OCI-LY7 (cell line): Measurements from ENCODE around the gene DHRS1.

Experiments
- EZH2phosphoT487 ChIP-seq: fragments of 200-600 bp; sonication (generic); IDR thresholded peaks from 2 replicates; pipeline ENCODE4 v1.6.1; 2018; ENCODE audit warnings: low read depth, borderline replicate concordance, mild to moderate bottlenecking, mixed run types, antibody characterized with exemption, low read length, moderate library complexity, mixed read lengths
- TF ChIP-seq, protein P1 (sequence below): fragments of 200-600 bp; sonication (generic); conservative IDR thresholded peaks from 2 replicates; pipeline ENCODE4 v1.5.1; 2014; ENCODE audit warnings: mild to moderate bottlenecking, antibody characterized with exemption, low read length, moderate library complexity, mixed read lengths

DNA sequence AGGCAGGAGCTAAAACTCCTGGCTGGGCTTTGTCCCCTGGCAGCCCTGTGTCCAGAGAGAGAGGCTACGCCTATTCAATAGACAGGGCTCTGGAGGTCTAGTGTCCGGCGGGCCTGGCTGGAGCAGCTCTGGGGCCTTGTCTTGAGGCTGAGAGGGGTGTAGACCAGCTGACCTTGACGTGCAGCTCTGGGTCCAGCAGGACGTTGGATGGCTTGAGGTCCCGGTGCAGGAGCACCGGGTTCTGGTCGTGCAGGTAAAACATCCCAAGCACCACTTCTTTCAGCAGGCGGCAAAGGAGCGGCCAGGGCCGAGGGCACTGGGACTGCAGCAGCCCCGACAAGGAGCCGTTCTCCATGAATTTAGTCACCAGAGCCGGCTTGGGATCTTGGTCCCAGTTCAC is 39.3 kb upstream of the DHRS1 start:
- TF ChIP-seq, protein P1, sequence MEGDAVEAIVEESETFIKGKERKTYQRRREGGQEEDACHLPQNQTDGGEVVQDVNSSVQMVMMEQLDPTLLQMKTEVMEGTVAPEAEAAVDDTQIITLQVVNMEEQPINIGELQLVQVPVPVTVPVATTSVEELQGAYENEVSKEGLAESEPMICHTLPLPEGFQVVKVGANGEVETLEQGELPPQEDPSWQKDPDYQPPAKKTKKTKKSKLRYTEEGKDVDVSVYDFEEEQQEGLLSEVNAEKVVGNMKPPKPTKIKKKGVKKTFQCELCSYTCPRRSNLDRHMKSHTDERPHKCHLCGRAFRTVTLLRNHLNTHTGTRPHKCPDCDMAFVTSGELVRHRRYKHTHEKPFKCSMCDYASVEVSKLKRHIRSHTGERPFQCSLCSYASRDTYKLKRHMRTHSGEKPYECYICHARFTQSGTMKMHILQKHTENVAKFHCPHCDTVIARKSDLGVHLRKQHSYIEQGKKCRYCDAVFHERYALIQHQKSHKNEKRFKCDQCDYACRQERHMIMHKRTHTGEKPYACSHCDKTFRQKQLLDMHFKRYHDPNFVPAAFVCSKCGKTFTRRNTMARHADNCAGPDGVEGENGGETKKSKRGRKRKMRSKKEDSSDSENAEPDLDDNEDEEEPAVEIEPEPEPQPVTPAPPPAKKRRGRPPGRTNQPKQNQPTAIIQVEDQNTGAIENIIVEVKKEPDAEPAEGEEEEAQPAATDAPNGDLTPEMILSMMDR = no peak
- TF ChIP-seq EZH2phosphoT487 = no peak
